ENCODE results near the gene CD27.
"Not testable (repeated sequence)": the region's sequence is repeated elsewhere in the genome, so short reads cannot be mapped to it uniquely, and the experiment has no call there.

Gene CD27

GRCh38 chr12:6476489-6476888 lies 31.7 kb downstream of the CD27 start:
- TF ChIP-seq CTCF (IDR thresholded peaks at IDR 0.05; ENCODE audit: low read depth, low read length, missing control alignments): no peak
- H3K4me3 ChIP-seq (ENCODE audit: low read depth, low read length): no peak overlapping the region
- DNase-seq (ENCODE audit: low read depth): no peak

GRCh38 chr12:6477601-6478377 lies 33.0 kb downstream of the CD27 start:
- not testable (repeated sequence) for DNase-seq (ENCODE audit: low read depth); H3K4me3 ChIP-seq (ENCODE audit: low read depth, low read length)

GRCh38 chr12:6478416-6478815 lies 33.7 kb downstream of the CD27 start:
- no peak for TF ChIP-seq CTCF (IDR thresholded peaks at IDR 0.05; ENCODE audit: low read depth, low read length, missing control alignments)
- H3K4me3 ChIP-seq (ENCODE audit: low read depth, low read length): no peak overlapping the region
- no peak for DNase-seq (ENCODE audit: low read depth)

- no peak for DNase-seq (ENCODE audit: low read depth)
- H3K4me3 ChIP-seq (ENCODE audit: low read depth, low read length): no peak overlapping the region
- TF ChIP-seq CTCF (IDR thresholded peaks at IDR 0.05; ENCODE audit: low read depth, low read length, missing control alignments): no peak
Observed at GRCh38 chr12:6488240-6488639, 43.5 kb downstream of the CD27 start.

GRCh38 chr12:6489449-6489848 lies 44.7 kb downstream of the CD27 start:
- no peak for DNase-seq (ENCODE audit: low read depth)
- no peak overlapping the region for H3K4me3 ChIP-seq (ENCODE audit: low read depth, low read length)
- no peak for TF ChIP-seq CTCF (IDR thresholded peaks at IDR 0.05; ENCODE audit: low read depth, low read length, missing control alignments)

GRCh38 chr12:6490673-6491072 lies 45.9 kb downstream of the CD27 start:
- DNase-seq (ENCODE audit: low read depth); H3K4me3 ChIP-seq (ENCODE audit: low read depth, low read length): not testable (repeated sequence)

GRCh38 chr12:6492838-6493496 lies 48.2 kb downstream of the CD27 start, which contains the start of gene MRPL51:
Gene MRPL51, minus strand, starts transcription at chr12:6493262. Its CDS starts 126 bp downstream, at chr12:6493136.
- peak within 1 kb of the TSS; percentile 90 for H3K4me3 ChIP-seq (ENCODE audit: low read depth, low read length)
- no peak for TF ChIP-seq CTCF (IDR thresholded peaks at IDR 0.05; ENCODE audit: low read depth, low read length, missing control alignments)
- peak; percentile 85 for DNase-seq (ENCODE audit: low read depth)

All from GM12864 (cell line).